Glomerular endothelial cell (primary cell): ENCODE results near the gene CHKB. TPM values are rescaled to one million over a fixed set of nuclear protein-coding genes. Genes with fewer than 3 reads are reported as not detected.
"Not testable (repeated sequence)": the region's sequence is repeated elsewhere in the genome, so short reads cannot be mapped to it uniquely, and the experiment has no call there.

ENCODE experiments used
- DNase-seq: peaks from one replicate; pipeline ENCODE4 v3.0.0-alpha.2; 2011; ENCODE audit warnings: low read depth, low spot score; ENCODE audit errors: extremely low read depth
- total RNA-seq: library from RNA; depleted of rRNA; stranded (reverse); fragments of >200 nt; gene quantifications from 2 replicates; pipeline ENCODE4 v1.2.3, GENCODE V29; 2015

CHKB gene
- total RNA-seq, 1 donor from 2014 or later, result 60.4 TPM

- DNase-seq, result no peak
Measured at GRCh38 chr22:50551160-50551752, 31.4 kb downstream of the CHKB start.

GRCh38 chr22:50550395-50550794 lies 32.3 kb downstream of the CHKB start:
- no peak for DNase-seq

DNA sequence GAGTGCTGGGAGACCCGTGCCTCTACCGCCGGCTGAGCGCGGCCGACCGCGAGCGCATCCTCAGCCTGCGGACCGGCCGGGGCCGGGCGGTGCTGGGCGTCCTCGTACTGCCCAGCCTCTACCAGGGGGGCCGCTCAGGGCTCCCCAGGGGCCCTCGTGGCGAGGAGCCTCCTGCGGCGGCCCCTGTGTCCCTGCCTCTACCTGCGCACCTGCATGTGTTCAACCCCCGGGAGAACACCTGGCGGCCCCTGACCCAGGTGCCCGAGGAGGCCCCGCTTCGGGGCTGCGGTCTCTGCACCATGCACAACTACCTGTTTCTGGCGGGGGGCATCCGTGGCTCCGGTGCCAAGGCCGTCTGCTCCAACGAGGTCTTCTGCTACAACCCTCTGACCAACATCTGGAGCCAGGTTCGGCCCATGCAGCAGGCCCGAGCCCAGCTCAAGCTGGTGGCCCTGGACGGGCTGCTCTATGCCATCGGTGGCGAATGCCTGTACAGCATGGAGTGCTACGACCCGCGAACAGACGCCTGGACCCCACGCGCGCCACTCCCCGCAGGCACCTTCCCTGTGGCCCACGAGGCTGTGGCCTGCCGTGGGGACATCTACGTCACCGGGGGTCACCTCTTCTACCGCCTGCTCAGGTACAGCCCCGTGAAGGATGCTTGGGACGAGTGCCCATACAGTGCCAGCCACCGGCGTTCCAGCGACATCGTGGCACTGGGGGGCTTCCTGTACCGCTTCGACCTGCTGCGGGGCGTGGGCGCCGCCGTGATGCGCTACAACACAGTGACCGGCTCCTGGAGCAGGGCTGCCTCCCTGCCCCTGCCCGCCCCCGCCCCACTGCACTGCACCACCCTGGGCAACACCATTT lies 33.5 kb downstream of the CHKB start:
- no peak for DNase-seq

GRCh38 chr22:50548040-50548920 lies 34.4 kb downstream of the CHKB start:
- DNase-seq, result no peak

- DNase-seq, result no peak
Measured at GRCh38 chr22:50547263-50547985, 35.2 kb downstream of the CHKB start.

- DNase-seq, result no peak
Measured at GRCh38 chr22:50546326-50547262, 36.1 kb downstream of the CHKB start.

- DNase-seq, result no peak
Measured at GRCh38 chr22:50545522-50546325, 36.9 kb downstream of the CHKB start, which contains the start of gene KLHDC7B. TSS of gene KLHDC7B (plus strand) at chr22:50545899. CDS start at chr22:50546244, 345 bp downstream.

DNA sequence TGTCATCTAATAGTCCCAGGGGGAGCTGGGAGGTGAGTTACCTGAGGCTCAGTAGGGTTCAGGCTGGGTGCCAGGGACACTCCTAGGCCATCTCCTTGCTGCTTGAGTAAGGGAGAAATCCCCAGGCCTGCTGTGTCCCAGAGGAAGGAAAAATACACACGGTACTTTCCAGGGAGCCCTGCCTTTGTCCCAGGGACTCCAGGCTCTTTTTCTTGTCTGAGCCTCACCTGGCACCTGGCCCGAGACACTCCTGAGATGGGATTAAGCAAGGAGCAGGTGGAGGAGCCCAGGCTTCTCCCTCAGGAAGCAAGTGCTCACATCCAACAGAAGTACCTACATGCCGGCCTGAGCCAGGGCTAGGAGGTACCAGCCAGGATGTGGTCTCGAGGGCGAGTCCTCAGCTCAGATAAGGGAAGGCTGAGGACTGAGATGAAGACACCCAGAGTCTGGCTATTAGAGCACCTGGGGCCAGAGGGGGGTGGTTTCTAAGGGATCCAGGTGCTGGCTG lies 37.8 kb downstream of the CHKB start:
- DNase-seq, result no peak

DNA sequence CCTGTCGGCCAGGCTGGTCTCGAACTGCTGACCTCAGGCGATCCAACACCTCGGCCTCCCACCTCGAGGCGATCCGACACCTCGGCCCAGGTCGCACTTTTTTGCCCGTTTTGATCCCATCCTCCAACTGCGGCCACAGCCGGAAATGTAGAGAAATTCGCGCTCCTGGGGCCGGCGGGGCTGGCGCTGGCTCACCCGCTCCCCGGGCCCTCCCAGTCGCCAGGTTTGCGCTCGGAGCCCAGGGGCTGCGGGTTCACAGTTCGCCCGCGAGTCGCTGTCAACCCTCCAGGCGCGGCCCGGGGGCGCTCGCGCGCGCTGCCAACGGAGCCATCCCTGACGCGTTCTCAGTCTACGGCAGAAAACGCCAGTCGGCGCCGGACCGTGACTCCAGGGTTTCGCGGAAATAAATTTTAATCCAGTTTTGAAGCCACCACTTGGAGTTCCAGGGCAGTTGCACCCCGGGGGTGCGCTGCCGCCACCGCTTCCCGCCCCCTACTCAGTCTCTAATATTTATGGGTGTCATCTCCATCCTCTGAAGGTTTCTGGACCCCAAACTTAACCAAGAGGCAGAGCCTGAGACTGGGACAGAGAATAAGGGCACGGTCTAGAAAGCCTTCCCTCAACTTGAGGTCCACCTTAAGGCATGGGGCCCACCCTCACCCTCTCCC lies 38.4 kb downstream of the CHKB start:
- DNase-seq, result no peak

GRCh38 chr22:50542416-50542927 lies 40.2 kb downstream of the CHKB start:
- no peak for DNase-seq

DNA sequence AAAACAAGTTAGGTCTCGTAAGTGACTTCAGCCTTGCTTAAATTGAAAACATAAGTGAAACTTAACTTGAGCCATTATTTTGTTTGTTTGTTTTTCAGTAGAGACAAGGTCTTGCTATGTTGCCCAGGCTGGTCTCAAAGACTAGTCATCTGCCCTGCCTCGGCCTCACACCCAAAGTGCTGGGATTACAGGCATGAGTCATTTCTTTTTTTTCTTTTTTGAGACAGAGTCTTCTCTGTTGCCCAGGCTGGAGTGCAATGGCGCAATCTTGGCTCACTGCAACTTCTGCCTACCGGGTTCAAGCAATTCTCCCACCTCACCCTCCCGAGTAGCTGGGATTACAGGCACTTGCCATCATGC lies 41.0 kb downstream of the CHKB start:
- not testable (repeated sequence) for DNase-seq

GRCh38 chr22:50540381-50540780 lies 42.3 kb downstream of the CHKB start:
- DNase-seq, result no peak

GRCh38 chr22:50537765-50538164 lies 44.9 kb downstream of the CHKB start:
- no peak for DNase-seq

DNA sequence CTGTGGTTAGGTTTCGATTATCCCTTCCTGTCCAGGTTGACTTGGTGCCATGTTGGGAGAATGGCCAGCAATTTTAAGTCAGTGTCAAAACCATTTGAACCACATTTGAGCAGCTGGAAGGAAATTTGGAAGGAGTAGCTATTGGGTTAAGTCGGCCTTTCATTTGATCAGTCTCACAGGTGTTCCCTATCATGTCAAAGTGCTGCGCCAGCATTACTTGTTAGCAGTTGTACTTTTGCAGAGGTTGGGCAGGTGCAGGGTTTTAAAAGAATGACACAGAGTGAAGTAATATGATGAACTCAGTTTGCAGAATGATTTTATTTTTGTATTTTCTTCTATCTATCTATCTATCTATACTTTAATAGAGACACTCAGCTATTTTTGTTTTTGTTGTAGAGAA lies 46.4 kb downstream of the CHKB start:
- DNase-seq, result no peak

- no peak for DNase-seq
Measured at GRCh38 chr22:50535113-50535512, 47.5 kb downstream of the CHKB start.

DNA sequence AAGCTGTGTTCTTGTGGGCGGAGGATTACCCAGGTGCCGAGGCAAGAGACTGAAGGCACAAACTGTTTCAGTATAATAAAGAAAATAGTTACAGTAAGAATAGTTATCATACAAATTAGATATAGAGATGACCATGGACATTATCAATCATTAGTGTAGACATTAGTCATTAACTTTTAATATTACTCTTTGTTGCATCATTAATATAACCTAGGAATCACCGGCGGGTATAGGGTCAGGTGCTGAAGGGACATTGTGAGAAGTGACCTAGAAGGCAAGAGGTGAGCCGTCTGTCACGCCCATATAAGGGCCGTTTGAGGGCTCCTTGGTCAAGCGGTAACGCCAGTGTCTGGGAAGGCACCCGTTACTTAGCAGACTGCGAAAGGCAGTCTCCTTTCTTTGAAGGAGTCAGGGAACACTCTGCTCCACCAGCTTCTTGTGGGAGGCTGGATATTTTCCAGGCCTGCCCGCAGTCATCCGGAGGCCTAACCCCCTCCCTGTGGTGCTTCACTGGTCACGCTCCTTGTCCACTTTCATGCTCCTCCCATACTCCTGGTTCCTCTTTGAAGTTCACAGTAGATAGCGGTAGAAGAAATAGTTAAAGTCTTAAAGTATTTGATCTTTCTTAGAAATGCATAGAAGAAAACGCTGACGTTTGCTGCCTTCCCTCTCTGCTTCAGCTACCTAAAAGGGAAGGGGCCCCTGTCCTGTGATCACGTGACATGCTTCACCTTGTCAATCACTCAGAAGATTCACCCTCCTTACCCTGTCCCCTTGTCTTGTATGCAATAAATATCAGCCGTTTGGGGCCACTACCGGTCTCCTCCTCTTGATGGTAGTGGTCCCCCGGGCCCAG lies 48.6 kb downstream of the CHKB start:
- DNase-seq, result not testable (repeated sequence)
